HG03342 (cell line): Measurements from ENCODE around the gene RIPK4.
"Not testable (repeated sequence)": the region's sequence is repeated elsewhere in the genome, so short reads cannot be mapped to it uniquely, and the experiment has no call there.

Experiments
- ATAC-seq: cut with Tn5 transposase; IDR thresholded peaks from one replicate; pipeline ENCODE4 v1.9.1; 2021; ENCODE audit warnings: mild to moderate bottlenecking, moderate library complexity; ENCODE audit not compliant: unreplicated experiment

Gene RIPK4

DNA sequence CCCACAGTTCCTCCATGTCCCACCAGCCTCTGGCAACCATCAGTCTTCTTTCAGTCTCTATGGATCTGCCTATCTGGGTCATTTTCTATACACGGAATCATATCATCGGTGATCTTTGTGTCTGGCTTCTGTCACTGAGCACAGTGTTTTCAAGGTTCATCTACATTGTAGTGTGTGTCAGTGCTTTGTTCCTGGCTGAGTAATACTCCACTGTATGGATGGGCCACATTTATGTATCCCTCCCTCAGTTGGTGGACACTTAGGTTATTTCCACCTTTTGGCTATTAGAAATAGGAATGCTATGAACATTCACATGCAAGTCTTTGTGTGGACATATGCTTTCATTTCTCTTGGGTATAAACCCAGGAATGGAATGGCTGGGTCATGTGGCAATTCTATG lies 46.6 kb downstream of the RIPK4 start:
- no peak for ATAC-seq

DNA sequence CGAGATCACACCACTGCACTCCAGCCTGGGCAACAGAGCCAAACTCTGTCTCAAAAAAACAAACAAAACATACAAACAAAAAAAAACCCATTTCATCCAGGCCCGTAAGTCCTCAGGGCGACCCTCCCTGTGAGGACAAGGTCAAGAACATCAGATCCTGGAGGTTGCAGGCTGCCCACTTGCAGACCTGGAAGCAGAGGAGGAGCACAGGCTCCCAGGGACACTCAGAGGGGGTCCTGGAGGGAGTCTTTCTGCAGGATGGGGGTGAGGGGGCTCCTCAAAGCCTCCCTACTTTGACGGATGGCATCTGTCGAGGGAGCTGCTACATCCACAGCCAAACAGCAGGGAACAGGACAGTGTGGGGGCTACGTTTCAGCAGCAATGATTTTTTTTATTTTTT lies 47.2 kb downstream of the RIPK4 start:
- ATAC-seq, result no peak

DNA sequence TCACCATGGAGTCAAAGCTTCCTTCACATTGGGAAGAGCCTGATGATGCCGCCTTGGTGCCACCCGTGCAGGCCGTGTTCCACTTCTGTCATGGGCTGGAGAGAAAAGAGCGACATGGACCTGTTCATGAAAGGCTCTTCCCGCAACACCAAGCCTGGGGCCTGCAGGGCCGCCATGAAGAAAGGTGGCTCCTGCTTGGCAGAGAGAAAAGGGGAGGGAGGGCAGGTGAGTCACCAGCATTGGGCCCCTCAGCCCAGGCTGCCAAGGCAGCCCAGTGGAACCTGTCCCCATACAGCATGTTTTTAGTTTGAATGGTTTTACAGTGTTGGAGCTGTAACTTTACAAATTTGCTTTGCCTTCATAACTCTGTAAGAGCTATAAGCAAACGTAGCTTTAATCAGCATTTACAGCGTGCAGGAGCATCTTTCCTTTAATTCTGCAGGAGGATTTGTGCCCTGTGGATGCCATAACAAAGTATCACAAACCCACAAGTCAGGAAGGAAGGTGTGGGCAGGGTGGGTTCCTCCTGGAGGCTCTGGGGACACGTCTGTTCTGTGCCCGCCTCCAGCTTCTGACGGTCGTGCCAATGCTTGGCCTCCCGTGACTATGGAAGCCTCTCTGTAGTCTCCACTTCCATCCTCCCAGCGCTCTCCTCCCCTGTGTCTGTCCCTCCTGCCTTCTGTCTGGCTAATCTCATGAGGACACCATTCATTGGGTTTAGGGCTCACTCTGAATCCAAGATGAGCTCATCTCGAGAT lies 49.1 kb downstream of the RIPK4 start:
- ATAC-seq, result no peak

DNA sequence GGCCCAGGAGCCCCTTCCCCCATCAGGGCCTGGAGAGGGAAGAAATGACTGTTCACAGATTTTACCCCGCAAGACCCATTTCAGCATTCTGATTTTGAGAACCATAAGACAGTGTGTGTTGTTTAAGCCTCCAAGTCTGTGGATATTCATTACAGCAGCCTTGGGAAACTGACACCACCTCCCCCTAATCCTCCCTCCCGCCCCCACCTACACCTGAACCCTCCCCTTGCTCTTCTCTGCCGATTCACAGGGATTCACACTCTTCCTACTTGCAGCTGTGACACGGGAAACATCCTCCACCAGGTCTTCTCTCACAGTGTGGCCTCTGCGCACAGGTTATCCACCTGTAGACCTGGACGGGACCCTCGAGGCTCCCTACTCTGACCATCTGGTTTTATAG lies 50.1 kb downstream of the RIPK4 start:
- ATAC-seq, result no peak

DNA sequence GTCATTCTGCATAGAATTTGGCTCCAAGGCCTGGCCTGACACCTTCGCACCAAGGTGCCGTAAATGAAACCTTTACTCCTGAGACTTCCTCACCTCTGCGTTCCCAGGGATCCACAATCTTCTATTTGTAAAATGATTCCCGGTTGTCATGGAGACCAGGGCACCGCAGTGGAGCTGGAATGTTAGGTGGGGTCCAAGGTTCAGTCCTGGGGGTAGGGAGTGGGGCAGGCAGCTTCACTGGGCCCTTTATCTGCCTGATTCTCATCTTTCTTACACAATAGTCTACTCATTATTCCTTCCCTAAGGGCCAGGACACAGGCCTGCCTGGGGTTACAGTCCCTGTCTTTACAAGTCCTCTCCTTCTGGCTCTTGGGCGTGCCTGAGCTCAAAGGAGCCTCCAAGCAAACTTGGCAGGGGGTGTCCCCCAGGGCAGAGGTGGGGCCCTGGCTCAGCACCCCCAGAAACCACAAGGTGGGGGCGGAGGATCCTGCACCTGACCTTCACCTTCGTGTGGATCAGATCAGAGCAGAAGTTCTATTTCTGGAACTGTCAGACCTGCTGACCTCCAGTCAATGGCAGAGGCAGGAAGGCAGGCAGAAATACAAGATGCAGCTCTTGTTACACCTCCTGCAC lies 51.1 kb downstream of the RIPK4 start:
- no peak for ATAC-seq

DNA sequence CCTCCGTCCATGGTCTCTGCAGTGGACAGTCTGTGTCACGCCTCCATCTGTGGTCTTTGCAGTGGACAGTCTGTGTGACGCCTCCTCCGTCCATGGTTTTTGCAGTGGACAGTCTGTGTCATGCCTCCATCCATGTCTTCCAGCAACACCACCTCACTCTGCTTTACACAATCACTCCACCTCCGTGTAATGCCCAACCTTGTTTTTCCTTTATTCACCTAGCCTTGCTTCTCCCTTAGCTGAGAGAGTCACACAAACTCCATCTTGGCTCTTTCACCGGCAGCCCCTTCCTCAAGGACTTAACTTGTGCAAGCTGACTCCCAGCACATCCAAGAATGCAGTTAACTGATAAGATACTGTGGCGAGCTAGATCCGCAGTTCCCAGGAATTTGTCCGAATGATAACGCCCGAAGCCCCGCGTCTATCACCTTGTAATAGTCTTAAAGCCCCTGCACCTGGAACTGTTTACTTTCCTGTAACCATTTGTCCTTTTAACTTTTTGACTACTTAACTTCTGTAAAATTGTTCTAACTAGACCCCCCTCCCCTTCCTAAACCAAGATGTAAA lies 52.5 kb downstream of the RIPK4 start:
- ATAC-seq, result not testable (repeated sequence)

DNA sequence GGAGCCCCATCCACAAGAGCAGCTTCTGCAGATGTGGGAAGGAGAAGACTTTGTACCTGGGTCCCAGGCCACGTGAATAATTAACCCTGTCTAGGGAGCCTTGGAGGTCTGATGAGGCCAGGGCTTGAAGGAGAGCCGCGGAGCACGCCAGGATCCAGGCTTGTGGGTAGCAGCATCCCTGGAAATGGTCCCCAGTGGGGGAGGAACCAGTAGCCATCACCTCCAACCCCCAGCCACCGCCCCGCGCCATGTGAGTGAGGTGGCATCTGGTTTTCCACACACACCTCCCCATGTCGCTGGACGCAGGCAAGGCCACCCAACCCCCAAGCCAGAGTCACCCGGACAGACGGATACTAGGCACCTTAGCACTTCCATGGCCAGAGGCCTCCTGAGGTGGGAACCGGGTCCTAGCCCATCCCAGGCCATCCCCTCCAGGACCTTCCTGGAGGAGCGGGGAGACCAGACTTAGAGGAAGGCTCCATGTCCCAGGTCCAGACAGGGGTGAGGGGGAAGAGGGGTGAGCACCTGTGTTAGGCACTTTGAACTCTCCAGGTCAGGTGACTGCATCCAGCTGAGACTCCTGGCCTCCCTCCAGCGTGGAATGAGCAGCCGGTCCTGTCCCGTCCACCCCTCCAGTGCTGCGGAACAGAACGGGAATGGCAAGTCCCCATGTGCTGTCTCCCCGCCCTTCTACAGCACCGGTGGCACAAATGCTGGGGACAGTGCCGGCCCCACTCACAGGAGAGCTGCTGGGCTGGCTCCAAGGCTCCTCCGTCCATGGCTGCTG lies 53.2 kb downstream of the RIPK4 start:
- ATAC-seq, result no peak

DNA sequence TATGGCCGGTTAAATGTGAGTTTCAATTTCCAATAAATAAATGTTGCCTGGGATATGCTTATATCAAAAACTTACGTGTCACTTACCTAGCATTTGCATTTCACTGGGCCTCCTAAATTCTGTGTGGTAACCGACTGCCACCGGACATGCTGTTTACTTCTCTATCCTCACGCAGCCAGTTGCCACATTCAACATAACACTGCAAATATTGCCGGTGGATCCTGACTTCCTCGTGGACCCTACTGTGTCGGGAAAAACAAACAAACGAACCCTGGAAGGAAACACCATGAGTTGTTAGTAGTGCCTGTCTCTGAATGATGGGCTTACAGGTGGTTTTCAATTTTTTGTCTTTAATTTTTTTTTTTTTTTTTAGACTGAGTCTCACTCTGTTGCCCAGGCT lies 54.1 kb downstream of the RIPK4 start:
- no peak for ATAC-seq

DNA sequence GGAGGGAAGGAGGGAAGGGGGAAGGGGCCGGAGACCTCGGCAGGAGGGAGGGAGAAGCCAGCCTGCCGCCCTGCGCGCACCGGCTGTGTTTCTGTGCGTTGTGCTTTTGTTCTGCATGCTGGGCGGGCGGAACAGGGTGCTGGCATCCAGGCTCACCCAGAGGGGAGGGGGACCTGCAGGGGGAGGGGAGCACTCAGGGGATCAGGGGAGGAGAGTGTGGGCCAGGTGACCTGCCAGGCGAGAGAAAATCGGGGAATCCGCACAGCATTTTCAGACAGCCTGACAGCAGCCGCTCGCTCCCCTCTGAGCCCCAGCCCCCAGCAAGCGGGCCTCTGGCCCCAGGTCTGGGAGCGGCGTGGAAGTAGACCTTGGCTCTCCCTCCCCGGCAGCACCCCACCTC lies 54.7 kb downstream of the RIPK4 start:
- ATAC-seq, result no peak

DNA sequence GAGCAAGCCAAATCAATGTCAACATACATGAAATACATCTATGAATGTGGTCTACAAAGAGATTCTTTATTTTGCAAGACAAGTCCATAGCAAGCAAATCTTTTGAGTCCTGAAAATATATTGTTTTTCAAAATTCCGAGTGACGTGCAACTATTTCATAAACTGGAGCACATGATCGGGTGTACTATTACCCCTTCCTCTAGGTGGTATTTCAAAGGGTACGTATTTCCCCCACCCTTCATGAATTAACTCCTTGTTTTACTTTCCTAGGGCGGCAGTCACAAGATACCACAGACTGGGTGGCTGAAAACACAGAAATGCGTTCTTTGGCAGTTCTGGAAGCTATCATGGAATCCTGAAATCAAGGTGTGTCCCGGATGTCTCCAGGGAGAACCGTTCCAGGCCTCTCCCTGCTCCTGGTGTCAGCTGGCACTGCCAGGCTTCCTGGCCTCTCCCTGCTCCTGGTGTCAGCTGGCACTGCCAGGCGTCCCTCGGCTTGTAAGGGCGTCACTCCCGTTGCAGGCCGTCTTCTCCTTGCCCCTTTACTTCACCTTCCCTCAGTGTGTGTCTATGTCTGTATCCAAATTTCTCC lies 55.3 kb downstream of the RIPK4 start:
- no peak for ATAC-seq

DNA sequence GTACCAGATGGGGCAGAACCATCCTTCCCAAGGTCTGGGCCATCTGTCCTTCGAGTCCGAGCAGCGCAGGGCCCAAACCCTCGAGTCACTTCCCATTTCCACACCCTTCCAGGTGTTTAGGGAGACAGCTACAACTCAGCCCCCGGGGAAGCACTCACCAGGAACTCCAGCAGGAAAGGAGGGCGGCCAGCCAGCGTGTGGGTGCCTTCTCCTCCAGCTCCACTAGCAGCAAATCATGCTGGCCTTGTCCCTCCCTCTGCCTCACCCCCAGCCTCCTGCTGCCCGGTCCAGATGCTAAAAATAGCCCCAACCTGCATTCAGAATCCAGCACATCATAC lies 56.1 kb downstream of the RIPK4 start:
- no peak for ATAC-seq

DNA sequence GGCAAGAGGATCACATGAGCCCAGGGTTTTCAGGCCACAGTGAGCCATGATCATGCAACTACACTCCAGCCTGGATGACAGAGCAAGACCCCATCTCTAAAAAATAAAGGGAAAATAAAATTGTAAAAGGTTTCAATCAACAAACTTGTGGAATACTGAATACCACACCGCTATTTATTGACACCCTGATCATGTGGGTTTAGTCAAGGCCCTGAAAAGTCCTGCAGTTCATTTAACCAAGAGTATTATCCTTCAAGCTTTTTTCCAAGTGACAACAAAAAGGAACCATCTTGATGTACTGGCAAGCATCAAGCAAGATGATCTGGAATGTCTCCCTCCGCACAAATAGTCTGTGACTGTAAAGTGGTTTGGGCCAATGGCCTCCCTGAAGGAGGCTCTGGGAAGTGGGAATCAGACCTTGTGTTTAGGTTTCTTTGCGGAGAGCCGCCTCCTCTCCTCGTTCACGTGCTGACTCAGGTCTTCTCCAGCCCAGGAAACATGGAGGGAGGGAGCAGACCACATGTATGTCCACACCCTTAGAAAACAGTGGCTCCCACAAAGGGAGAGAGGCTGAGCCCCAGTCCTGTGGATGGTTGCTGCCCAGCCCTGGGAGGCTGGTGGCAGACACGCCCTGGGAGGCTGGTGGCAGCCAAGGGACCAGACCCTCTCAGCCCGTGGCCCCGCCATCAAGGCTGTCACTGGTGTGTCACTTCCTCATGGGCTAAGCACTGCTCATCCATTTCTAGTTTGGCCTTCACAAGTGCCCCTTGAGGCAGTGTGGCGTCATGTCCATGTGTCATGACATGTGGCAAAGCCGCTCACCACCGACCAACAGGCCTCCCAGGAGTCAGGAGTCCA lies 56.7 kb downstream of the RIPK4 start:
- no peak for ATAC-seq

DNA sequence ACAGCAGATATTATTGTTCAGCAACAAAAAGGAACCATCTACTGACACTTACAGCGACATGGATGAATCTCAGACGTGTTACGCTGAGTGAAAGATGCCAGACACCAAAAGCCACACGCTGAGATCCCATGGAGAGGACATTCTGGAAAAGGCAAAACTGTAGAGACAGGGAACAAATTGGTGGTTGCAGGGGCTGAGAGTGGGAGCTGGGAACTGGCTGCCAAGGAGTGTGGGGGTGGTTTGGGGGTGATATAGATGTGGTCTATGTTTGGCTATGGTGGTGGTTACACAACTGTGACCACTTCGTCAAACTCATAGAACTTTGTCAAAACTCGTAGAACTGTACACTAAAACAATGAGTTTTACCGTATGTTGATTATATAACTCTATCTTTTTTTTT lies 57.7 kb downstream of the RIPK4 start:
- no peak for ATAC-seq

DNA sequence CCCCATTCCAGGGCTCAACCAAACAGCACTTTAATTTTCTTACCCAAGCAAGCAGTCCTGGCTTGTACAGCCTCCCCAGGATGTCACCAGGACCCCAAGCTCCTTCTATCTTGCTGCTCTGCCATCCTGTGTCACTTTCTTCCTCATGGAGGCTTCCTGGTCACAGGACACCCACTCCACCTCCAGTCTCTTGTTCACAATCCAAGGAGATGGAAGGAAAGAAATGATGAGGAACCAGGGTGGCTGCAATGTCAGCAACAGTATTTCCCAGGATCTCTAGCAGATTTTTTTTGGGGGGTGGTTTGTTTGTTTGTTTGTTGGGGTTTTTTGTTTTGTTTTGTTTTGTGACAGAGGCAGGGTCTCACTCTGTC lies 58.9 kb downstream of the RIPK4 start:
- ATAC-seq, result no peak

DNA sequence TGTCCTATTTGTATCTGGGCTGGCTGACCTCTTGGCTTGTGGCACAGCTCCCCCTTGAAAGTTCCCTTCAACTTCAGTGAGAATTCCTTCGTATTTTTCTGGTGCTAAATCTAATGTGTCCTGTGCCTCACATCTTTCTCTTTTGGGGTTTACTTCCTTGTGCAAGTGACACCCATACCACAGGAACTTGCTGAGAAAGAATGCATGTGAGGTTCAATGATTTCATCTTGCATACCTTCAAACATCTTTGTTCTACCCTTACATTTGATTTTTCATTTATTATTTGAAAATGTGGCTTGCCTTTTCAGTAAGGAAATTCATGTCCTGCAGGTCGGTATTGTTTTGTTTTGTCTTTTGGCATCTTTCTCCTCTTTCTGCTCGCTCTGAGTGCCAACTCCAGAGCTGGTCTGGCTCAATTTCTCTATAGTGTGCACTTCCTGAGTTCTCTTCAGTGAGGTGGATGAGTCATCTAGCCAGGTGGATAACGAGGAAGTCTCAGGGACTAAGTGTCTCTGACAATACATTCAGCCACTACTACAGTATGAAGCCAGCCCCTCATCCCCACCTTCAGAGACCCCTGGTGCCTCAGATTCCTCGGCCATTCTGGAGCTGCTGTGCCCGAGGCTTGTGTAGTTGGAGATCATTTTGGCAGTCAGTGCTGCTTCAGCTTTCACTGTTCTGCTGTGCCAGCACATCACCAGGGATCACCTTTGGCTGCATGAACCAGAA lies 59.5 kb downstream of the RIPK4 start:
- no peak for ATAC-seq

DNA sequence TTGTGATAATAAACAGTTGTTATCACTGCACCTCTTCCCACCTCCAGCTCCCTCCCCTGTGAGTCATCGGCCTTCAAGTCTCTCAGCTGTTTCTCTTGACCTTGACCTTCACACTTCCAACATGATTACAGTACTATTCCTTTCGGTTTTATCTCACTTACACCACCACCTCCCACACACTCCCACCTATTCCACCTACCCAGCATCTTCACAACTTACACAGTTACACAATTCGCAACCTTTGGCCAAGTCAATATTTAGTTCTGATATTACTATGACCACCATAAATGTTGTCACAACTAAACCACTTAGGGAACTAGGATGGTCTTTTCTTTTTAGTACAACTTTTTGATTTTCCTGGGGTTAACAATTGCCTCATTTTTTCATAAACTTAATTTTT lies 60.2 kb downstream of the RIPK4 start:
- no peak for ATAC-seq

DNA sequence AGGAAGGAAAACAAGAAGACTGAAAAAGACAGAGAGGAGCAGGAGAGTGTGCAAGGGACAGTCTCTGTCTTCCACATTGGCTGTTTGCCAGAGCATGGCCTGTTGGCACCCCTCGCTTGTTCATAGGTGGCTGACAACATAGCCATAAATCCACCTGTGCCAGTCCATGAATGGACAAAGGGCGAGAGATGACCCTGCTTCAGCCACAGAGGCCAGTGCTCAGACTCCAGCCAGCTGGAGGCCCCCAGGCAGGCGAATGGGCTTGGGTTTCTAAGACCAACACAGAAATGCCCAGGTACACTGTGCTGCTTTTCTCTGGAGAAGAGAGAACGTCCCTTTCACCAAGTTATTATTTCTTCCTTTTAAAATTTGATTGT lies 60.6 kb downstream of the RIPK4 start:
- no peak for ATAC-seq

DNA sequence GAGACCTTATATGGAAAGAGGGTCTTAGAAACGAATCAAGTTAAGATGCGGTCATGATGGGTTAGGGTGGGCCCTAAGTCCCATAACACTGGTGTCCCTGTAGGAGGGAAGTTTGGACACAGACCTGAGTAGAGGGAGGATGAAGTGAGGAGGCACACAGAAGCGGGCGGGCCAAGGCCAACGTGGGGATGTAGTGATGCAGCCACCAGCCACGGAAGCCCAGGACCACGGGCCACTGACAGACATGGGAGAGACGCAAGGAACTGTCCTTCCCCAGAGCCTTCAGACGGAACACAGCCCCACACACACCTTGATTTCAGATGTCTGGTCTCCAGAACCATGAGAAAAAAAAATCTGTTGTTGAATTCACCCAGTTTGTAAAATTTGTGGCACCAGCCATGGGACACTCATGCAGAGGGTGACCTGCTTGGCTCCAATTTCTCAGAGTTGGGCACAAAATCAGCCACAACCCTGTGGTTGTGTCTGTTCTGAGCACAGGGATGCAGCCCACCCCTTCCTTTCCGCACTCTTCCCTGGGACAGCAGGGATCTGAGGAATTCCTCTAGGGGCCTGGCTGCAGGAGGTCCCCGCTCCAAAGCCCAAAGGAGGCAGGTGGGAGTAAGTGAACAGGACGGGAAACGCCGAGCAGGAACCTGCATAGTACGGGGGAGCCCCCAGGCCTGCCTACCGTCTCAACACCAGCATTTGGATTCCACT lies 61.1 kb downstream of the RIPK4 start:
- no peak for ATAC-seq

DNA sequence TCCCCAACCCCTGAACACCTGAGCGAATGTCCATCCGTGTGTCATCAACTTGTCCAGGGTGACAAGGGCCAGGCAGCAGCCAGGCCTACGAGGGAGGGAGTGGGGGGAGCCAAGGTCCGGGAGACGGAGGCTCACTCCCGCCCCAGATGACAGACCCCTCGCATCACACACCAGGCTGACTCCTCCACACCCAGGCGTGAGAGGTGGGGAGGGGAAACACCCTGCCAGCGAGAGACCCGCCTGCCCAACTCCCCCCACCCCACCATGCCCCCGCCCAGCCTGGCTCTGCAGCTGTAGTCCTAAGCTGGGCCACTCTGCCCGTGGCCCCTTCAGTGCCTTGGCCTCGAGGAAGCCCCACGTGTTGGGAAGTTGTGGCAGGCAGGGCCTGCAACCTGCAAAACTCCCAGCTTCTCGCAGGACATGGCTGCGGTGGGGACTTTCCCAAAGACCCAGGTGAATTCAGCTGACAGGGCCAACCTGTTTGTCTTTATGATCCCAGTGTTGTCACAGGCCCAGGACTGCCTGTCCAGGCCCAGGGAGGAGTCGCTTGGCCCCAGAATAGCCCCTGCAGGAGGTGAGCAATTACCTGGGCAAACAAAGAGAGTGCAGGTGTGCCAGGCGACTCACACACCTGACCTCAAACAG lies 62.9 kb downstream of the RIPK4 start:
- no peak for ATAC-seq
